PC-9 (cell line): ENCODE data around the gene SETD4.

Experiments used
- EZH2 ChIP-seq: fragments of 200-600 bp; sonication (generic); IDR thresholded peaks from 2 replicates; pipeline ENCODE4 v1.8.0; 2017; ENCODE audit warnings: antibody characterized with exemption, low read depth
- TF ChIP-seq, protein P1 (sequence below): fragments of 200-600 bp; sonication (generic); conservative IDR thresholded peaks from 2 replicates; pipeline ENCODE4 v1.6.1; 2017; ENCODE audit warnings: mixed run types, antibody characterized with exemption, mild to moderate bottlenecking, moderate library complexity

DNA sequence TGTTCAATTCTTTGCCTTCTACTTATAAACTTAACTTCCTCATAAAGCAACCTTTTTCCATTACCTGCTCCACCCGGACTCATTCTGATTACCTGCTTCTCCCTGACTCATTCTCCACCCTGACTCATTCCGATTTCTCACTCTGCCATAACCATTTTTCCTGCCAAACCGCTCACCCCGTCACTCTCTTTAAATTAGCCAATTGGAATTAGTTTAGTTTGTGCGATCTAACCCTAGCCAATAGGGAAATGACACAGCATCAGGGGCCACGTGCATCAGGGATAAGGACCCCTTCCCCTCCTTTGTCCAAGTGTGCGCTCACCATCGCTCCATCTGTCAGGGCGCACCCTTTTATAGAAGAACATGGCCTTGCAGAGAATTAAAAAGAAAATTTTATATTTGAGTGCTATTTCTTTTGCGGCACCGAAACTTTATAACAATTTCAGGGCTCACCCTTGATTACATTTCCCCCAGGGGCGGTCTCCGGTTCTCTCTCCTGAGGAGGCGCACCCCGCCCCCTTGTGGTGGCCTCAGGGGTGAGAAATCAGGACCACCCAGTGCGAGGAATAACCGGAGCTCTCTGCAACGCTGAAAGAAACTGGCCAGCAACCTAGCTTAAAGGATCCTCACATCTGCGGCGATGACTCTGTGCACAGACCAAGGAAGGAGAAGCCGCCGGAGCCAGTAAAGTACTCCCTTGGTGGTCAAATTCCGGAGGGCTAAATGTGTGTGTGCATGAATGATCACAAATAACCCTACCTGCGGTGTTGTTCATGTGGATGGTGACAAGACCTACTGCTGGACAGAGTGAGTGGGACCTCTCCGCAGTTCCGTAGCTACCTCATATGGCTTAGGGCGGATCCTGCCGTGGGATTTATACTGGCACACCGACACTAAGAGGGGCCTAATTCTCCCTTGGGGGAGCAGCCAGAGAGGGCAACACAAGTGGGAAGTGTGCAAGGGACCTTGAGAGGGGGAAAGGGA lies 44.3 kb upstream of the SETD4 start:
- TF ChIP-seq, protein P1, sequence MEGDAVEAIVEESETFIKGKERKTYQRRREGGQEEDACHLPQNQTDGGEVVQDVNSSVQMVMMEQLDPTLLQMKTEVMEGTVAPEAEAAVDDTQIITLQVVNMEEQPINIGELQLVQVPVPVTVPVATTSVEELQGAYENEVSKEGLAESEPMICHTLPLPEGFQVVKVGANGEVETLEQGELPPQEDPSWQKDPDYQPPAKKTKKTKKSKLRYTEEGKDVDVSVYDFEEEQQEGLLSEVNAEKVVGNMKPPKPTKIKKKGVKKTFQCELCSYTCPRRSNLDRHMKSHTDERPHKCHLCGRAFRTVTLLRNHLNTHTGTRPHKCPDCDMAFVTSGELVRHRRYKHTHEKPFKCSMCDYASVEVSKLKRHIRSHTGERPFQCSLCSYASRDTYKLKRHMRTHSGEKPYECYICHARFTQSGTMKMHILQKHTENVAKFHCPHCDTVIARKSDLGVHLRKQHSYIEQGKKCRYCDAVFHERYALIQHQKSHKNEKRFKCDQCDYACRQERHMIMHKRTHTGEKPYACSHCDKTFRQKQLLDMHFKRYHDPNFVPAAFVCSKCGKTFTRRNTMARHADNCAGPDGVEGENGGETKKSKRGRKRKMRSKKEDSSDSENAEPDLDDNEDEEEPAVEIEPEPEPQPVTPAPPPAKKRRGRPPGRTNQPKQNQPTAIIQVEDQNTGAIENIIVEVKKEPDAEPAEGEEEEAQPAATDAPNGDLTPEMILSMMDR = no peak
- no peak for TF ChIP-seq EZH2
